Activated CD4-positive, CD25-positive, alpha-beta regulatory T cell (primary cell): Measurements from ENCODE around the gene ZRANB1.

Experiments used
- DNase-seq, 4 experiments: peaks; one replicate each; lab custom pipeline; 2025; lab: John Stamatoyannopoulos, UW

Gene ZRANB1

DNA sequence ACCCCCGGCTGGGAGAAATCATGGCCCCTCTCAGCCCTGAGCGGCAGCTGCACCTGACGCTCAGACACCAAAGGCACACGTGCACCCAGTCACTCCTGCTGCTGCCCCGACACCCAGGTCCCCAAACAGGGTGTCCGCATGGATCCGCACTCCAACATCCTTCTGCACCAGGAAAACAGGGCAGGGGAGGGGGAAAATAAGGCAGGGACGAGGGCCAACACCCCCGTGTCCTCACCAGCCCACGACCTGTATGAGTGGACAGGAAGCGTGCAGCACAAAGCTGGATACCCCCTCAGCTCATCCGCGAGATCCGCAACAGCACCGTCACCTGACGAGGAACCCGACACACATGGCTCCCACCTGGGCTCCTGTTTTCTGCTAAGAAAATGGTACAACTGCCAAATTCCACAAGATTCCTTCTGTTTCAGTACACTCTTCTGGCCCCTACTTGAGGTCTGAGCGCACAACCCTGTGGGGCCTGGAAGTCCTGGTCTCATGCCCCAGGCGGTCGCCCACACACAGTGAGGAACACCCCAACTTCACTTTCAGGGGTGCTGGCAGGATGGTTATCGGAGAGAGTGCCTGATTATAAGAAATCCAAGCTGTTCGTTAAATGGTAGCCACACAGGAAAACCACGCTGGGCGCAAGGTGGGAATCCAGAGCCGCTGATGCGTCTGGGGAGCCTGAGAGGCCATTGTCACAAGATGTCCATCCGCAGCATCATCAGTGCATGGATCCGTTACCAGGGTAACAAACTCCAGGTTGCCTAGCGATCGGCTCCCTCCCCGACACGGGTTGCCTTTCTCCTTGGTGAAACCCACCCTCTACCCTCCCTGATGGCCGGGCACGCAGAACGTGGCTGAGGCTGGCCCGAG, 63.6 kb downstream of the ZRANB1 start:
- DNase-seq: no peak

DNA sequence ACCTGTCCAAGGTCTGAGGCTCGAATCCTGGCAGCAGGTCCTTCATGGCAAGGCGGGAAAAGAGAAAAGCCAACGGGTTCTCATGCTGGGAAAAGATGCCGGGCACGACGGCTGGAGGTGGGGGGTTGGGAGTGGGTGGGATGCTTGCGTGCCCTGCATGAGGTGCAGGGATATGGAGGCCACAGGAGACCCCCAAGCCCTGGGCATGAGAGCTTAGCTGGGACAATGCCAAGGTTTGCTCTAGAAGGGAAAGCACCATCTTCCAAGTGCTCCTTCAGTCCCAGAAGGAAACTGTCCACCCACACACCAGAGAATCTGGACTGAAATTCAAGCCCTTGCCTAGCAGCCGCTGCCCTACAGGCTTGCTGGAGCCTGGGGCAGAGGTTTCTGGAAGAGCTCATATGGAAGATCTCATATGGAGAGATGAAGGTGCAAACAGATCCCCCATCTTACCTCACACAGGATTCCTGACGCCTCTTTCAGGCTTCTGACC, 64.3 kb downstream of the ZRANB1 start:
- no peak for DNase-seq

DNA sequence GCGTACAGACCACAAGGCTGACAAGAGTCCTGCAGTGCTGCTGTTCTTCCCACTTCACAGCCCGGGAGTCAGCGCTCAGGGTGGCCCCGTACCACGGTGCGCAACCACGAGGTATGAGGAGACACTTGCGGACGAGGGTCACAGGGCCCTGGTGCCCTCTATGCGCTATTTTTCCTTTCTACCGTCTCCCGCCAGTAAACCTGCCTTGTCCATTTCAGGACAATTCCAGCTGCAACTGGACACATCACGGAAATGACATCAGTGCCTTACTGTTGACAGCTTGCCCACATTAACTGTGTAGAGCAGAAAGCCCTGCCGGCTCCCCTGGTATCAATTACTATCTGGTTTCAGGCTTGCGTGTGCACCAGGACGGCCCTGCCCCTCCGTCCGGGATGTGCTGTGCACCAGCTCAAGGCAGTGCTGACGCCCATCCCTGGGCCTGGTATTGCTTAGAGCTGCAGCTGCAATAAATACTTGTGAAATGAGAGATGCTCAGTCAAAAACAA, 65.1 kb downstream of the ZRANB1 start:
- no peak for DNase-seq

DNA sequence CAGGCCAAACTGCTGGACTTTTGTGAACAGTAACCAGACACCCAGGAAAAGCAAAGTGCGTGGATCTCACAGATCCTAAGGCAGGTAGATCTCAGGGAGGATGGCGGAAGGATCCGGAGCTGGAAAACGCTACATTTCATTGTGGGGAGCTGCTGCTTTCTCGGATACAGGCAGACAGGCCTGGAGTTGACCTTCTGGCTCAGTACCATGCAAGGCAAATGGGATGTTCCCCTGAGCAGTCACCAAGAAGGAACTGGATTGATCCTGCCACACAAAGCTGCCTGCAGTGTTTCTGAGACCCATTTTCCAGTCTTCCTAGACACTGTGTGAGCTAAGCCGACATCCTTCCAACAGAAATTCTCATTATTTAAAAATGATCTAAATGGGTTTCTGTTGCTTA, 65.5 kb downstream of the ZRANB1 start:
- no peak for DNase-seq

DNA sequence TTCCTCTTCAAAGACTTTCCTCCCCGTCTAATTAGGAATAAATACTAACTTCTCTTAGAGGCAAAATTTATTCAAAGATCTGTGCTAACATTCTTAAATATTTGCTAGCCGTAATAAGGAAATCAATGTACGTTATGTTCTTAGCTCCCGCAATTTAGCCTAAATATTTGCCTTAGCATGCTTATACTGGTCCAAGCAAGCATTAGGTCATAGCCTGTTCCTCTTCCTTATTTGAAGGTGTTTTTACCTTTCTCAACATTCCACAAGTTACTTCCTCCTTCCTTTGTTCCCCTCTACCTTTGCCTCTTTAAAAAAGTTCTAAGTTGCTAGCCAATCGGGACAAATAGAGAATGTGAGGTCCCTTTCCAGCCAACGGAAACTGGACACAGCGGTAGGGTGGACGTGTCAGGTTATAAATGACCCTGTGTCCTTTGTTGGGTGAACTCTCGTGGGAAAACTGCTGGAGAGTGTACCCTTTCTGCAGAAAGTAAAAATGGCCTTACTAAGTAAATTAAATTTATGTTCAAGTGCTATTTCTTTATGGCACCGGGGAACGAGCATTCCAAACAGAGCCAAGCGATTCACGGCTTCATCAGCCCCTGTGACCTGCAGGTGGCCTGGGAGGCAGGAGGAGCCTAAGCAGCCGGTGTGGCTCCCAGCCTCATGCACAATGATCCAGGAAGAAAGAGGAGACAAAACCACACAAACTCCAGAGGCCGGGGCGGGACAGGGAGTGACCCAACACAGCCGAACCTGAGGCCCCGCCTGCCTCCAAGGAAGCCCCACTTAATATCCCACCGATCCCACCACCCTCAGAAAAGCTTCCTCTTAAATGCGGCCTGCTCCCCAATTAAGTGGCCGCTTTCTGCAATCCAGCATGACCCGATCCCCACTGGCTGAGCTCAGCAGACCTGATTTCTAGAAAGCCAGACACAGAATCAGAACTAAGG, 67.0 kb downstream of the ZRANB1 start:
- no peak for DNase-seq

DNA sequence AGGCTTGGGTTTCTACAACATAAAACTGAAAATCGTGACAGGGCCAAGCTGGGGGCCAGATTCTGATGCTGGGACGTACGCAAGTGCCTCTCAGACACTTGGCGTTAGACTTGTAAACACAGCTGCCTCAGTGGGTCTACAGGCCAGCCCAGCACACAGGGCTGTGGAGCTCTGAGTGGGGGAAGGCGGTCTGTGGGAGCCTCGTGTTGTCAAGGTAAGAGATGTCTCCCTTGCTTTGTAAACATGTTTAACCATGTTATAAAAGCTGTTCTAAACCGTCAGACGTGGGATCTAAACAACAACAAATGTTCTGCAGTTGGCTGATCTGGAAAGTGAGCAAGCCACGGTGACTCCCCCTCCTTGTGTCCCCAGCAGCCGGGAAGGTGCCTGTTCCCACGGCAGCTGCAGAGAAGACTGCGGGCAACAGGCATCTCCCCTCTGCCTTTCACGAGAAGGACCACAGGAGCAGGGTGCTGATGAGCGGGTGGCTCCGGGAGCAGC, 67.8 kb downstream of the ZRANB1 start:
- DNase-seq: no peak

DNA sequence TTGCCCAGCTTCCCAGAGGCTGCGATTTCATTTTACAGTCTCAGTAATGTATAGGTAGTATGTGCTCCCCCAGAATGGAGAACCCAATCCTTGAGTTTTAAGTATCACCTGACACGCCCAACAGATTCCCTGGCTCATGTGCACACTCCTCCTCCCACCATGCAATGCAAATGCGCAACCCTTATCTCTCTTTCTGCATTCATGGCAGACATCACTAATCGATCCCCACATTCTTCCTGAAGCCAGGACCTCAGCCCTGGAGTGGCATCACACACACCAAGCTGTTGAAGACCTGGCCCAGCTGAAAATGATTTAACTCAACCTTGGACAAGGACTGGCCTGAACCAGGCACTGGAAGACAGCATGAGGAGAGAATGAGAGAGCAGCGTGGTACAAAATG, 68.4 kb downstream of the ZRANB1 start:
- DNase-seq: no peak

DNA sequence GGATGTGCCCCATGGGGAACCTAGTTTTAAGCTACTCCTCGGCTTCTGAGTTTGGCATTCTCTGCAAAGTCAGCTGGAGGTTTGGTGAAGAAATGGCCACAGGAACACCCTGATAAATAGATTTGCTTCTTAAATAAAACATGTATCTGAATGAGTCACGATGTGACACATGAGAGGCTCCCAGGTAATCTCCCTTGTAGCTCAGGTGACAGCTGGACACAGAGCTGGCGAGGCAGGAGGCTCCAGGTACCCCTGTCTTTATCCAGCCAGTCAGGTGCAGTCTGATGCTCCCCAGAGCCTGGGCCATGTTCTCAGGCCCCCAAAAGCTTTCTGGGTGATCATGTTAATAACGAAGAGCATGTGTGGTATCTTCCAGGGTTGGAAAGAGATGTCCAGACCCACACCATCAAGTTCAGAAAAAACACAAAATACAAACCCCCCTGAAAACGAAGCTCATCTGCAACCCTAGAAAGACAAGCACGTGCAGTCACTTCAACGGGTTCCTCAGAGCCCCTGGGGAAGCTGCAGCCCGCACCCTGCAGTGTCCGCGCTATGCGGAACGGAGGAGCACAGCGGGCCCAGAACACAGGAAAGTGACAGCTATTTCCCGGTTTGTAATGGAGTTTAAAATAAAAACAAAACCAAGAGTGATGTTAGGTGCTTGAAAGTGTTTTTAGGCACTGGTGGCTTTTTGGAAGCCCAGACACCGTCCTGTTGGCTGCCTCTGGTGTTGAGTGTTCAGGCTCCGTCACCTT, 69.4 kb downstream of the ZRANB1 start:
- DNase-seq: no peak

DNA sequence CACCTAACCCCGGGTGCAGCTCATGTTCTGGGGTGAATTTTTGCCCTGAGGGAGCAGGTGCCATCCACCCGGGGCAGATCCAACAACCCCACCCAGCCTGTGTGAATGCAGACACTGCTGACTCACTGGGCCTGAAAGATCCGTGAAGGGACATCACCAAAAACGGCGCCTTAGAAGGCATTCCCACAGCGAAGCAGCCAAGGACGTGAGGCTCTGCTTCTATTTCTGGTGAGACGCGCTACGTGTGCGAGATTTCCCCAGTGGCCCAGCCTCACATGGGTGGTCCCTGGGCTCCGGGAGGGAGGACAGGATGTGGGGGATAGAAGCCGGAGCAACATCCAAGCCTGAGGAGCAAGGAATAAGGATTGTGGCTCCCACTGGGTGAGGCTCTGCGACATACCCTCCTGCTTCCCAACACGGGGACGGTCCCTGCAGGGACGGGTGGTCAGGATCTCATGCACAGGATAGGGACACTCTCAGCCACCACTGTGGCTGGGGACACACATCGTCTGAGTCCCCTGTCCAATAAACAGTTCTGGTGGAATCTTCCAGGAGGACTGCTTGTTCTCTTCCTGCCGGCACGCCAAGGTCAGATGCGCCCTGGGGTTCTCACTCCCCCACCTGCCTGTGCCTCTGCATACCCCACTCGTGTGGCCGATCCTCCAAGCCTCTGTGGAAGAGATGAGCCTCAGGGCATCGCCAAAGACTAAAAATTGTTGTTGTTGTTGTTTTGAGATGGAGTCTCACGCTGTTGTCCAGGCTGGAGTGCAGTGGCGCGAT, 70.2 kb downstream of the ZRANB1 start:
- DNase-seq: no peak

DNA sequence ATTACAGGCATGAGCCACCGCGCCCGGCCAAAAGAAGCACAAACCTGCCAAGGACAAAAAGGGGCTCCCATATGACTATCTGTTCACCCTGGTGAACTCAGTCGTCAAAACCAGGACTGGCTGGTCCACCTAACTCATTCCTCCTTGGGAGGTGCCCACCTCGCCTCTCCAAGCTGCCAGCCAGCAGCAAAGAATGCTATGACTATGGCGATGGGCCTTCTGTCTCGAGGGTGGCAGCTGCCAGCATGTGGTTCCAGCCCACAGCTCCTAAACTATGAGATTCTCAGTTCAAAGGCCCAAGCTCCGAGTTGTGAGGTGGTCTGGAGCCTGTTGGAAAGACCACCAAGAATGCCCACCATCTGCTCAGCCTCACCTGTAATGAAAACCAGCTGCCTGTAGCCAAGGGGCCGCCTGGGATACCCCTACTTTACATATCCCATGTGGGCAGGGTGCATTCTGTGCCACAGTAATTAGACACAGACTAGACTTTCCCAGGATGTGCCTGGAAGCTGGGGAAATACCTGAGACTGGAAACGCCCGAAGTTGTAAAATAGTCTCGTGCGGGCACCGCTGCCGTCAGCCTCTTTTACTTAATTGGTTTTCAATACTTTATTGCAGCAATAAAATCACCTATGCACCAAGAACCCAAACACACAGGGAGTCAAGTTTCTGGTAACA, 71.1 kb downstream of the ZRANB1 start:
- DNase-seq: no peak

DNA sequence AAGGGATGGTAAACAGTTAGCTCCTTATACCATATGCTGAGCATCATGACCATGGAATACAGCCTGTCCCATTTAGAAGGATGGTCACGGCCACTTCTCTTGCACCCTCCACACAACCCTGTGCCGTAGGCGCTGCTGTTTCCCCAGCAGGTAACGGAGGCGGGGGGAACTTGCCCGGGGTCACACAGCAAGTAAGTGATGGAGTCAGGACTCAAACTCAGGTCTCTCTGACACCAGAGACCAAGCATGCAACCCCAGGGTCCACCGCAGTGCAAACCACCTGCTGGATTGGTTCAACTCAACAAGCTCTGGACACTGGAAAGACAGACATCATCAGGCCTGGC, 71.6 kb downstream of the ZRANB1 start:
- DNase-seq: no peak

DNA sequence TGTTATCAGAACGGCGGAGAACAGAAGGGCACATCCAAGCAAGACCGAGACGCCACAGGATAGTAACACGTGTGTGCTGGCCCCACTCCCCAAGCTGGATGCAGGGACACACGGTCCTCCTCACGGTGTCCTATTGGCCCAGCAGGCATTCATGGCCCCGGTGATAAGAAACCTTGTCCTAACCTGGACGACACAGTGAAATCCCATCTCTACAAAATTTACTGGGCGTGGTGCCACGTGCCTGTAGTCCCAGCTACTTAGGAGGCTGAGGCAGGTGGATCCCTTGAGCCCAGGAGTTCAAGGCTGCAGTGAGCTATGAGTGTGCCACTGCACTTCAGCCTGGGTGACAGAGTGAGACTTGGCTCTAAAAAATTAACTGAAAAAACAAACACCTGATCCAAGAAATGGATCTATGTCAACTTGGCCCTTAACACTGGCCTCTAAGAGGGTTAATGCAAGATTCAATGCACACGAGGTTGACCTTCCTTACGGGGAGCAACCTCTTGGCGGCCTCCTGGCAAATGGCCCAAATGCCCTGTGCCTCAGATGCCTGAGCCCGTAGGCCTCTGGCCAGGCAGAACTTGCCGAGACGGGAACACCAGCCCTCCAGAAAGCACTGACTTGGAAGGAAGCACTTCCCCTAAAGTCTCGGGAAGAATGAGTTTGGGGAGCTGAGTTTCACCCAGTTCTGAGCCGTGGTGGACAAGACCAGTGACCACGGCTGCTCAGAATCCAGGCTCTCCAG, 72.3 kb downstream of the ZRANB1 start:
- DNase-seq: no peak

DNA sequence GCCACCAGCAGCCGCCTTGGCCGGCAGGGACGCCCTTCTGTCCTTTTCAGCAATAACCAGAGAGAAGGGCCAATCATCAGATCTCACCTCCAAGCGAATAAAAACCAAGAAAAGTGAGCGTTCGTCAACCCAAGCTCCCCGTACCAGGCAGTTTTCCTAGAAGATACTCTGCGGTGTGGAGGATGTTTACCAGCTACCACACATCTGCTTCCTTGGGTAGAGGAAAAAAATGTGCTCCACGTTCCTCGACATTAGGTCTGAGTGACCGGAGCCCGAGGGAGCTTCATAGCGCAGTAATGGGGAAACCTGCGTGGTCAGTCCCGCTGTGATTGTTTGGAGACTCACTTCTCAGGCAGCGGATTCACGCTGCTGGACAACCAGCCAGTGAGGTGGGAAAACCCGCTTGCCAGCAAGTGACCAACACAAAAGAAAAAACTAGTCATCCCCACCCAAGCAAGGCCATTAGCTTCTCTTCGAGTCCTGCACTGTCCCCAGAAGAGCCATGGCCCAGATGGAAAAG, 73.0 kb downstream of the ZRANB1 start:
- no peak for DNase-seq

DNA sequence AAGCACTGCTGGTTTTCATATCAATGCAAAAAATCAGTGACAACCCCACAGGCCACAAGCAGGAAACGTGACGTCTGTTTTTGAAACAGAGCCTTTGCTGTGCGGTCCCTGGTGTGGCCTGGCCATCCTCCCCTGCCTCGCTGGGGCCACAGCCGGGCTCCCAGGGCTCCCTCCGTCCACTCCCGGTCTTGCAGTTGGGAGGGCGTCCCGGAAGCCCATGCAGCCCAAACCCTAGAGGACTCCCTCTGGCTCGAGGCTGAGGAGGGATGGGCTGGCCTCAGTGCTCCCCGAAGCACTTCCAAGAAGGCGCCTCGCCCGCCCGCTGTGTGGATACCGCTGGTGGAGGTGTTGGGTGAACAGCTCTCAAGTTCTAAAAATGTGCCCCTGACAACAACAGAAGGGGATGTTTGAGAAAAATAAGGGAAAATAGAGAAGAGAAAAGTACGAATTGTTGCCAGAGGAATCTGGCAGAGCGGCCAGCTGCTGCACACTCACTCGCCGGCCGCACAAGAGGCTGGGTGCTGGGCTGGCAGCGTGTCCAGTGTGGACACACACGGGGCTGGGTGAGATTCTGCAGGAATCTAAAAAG, 73.5 kb downstream of the ZRANB1 start:
- no peak for DNase-seq

DNA sequence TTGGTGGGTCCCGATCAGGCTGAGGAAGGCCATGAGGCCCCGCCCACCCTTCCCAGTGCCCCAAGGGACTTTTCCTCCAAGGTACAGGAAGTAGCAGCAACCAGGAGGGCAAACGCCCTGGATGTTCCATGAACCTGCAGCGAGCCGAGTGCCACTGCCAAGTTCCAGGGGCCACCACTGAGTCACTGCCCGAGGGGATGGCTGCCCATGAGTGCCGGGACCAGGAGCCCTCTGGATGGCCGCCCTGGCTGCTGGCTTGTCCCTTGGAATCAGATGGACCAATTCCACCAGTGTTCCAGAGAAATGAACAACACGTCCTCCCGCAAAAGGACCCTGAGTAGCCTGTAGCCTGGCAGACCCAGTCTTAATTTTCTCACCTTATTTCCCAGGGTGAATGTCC, 74.2 kb downstream of the ZRANB1 start:
- DNase-seq: no peak

DNA sequence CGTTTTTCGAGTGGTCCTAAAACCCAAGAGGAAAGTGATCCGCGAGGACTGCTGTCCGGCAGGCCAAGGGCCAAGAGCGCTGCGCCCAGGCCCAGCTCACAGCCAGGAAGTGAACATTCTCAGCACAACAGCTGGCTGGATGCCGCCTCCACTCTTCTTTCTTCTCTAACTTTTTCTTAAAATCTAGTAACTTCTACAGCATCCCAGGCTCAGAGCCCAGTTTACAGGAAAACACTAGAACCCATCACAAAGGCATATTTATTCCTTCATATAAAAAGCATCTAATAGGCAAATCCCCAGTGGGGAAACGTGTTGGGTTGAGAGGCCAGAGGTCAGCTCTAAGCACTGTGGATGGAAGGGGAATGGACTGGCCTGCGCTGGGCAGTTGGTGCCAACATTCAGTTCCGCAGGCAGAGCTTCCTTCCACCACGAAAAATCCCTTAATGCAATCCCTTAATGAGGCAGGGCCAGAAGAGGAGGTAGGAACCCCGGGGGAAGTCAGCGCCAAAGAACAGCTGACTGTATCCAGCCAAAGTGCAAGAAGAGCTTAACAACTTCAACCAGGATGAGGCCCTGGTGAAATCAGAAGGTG, 74.8 kb downstream of the ZRANB1 start:
- no peak for DNase-seq

DNA sequence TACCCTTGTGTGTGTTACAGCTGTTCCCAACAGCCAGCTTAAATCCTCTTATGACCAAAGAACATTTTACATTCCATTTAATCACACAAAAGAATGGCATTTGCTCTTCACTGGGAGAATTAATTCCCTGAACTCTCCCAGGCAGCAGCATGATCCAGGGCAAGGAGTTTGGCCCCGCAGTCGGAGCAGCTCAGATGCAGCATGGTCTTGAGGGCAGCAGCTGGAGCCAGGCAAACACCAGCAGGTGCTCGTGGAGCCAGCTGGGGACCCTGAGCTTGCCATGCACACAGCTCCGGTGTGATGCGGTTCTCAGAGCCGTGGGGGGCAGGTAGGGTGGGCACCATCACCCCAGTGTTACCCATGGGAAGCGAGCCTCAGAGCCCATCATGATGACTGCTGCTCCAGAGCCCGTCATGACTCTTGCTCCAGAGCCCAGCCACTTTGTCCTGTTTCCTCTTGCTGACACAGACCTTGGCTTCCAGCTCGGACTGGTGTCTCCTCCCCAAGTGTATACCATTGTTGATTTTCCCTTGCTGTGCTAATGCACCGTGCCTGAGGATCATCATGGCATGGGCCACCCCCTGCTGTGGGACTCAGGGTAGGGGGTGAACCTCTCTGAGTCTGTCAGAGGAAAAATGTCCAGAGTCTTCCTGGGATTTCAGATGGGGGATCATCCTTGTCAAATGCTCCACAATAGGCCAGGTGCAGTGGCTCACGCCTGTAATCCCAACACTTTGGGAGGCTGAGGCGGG, 75.8 kb downstream of the ZRANB1 start:
- DNase-seq: no peak

DNA sequence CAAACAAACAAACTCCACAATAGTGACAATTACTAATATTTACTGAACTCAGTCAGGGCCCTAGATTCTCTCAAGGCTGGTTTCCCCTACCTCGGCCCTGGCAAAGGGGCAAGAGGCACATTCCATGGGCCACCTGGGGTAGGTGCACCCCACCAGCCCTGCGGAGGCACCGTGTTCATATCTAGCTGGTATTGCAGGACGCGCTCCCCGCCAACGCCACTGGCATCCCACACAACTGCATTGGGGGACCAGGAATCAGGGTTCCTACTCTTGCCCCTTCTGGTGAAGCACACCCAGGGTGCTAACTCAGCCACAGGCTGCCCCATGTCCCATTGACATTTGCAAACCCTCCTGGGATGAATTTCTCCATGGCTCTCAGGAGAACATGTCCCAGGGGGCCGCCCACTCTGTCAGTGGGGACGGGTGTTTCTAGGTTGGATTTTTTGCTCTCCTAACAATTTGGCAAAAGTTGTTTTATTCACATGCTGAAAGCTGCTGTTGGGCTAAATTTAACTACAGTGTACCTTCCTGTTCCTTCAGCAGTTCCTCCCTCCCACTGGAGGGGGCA, 76.7 kb downstream of the ZRANB1 start:
- no peak for DNase-seq
